GM12891 (cell line): Measurements from ENCODE around the gene HTRA3.

Experiments used
- PAX5 ChIP-seq: IDR thresholded peaks from 2 replicates; pipeline ENCODE4 v1.6.1; 2011; ENCODE audit warnings: low read length, moderate library complexity, mild to moderate bottlenecking; ENCODE audit not compliant: insufficient read depth, severe bottlenecking
- POLR2AphosphoS5 ChIP-seq: IDR thresholded peaks from 2 replicates; pipeline ENCODE4 v1.6.1; 2011; ENCODE audit warnings: low read depth, low read length, control low read depth

DNA sequence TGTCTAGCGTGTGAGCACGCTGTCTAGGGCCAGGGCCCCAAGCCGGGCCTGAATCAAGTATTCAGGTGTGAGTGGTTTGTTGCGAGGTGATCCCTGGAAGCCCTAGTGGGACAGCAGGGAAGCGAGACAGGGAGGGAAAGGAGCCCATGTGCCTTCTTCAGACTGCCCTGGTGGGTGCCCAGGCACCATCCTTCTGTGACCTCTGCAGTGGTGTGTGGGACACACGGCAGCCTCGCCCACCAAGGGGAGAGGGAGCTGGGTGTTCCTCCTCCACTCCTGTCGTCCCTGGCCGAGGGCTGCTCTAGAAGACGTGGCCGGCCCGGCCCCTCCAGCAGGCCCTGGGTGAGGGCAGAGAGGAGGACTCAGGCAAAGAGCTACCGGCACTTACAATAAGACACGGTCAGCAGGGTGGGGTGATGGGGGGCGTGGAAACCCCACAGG is 47.4 kb downstream of the HTRA3 start:
- TF ChIP-seq POLR2AphosphoS5 (no peak), PAX5 (no peak)
